Spinal cord (tissue), 10 donors: ENCODE data around the gene OIT3. TPM values are rescaled to one million over a fixed set of nuclear protein-coding genes. Genes with fewer than 3 reads are reported as not detected.

Experiments
- DNase-seq, 6 donors: peaks; one replicate each; pipeline versions ENCODE4 v3.0.0 to v3.0.0-alpha.2; 2013 to 2015; ENCODE audit warnings: low spot score in 6 of 6, low read depth in 4 of 6
- H3K27ac ChIP-seq: one replicate; pipeline ENCODE4 v1.5.1; 2013; ENCODE audit warnings: low read depth, low read length, control low read depth
- H3K27me3 ChIP-seq: one replicate; pipeline ENCODE4 v1.6.1; 2013; ENCODE audit warnings: low read length; ENCODE audit not compliant: control insufficient read depth, insufficient read depth
- H3K36me3 ChIP-seq: one replicate; pipeline ENCODE4 v1.6.1; 2013; ENCODE audit warnings: low read length; ENCODE audit not compliant: control insufficient read depth, insufficient read depth
- H3K4me1 ChIP-seq: one replicate; pipeline ENCODE4 v1.6.1; 2013; ENCODE audit warnings: low read length; ENCODE audit not compliant: control insufficient read depth, insufficient read depth
- H3K4me3 ChIP-seq: one replicate; pipeline ENCODE4 v1.5.1; 2013; ENCODE audit warnings: low read depth, low read length, control low read depth
- H3K9me3 ChIP-seq: one replicate; pipeline ENCODE4 v1.6.1; 2013; ENCODE audit warnings: low read length; ENCODE audit not compliant: control insufficient read depth, insufficient read depth
- WGBS: methylation state at CpG from one replicate; pipeline ENCODE4 v1.1.5; 2013; ENCODE audit warnings: missing lambda C conversion rate; ENCODE audit not compliant: insufficient coverage; 5-methylcytosine and 5-hydroxymethylcytosine counted together
- polyA plus RNA-seq, 2 donors: library from polyadenylated mRNA; unstranded; fragments of 120-200 nt; gene quantifications; one replicate each; pipeline ENCODE4 v1.2.1, GENCODE V29; 2013; ENCODE audit not compliant: insufficient read length in 2 of 2
- total RNA-seq, 2 donors: library from RNA; depleted of rRNA in 1 of 2; stranded (reverse); fragments of 120-200 nt in 1 of 2; fragments of >200 nt in 1 of 2; gene quantifications; one replicate each; pipeline versions ENCODE4 v1.2.3 to v1.2.4, GENCODE V29; 2013 to 2014
- donor health status: healthy.

The OIT3 gene
- total and polyA plus RNA-seq, 4 donors, result 0.18 to 0.99 (median 0.40) TPM; not detected in 1

DNA sequence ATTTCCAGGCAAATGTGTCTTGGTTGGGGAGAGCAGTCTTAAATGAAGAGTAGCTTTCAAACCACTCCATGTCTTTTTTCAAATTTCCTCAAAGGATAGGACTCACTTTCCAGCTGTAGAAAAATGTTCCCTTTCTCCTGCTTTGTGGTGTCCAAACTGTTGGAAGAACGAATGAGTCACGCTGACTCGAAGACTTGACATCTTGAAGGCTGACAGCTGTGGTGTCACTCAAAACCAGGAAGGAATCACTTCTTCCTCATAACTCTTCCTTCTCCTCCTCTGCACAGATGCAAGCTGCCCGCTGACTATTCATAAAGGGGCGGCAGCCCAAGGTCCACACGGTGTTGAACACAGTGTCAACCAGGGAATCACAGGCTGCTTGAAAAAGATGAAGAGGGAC is 41.8 kb downstream of the OIT3 start:
- no peaks in the 10 kb centered on the region for H3K27me3 ChIP-seq
- no peaks in the 10 kb centered on the region for H3K36me3 ChIP-seq
- 97% methylated on average over 5 of the region's 6 CpGs for WGBS
- DNase-seq, result no peak
- no peaks in the 10 kb centered on the region for H3K4me1 ChIP-seq
- no peak overlapping the region for H3K4me3 ChIP-seq
- H3K9me3 ChIP-seq, result no peaks in the 10 kb centered on the region
- no peak overlapping the region for H3K27ac ChIP-seq

DNA sequence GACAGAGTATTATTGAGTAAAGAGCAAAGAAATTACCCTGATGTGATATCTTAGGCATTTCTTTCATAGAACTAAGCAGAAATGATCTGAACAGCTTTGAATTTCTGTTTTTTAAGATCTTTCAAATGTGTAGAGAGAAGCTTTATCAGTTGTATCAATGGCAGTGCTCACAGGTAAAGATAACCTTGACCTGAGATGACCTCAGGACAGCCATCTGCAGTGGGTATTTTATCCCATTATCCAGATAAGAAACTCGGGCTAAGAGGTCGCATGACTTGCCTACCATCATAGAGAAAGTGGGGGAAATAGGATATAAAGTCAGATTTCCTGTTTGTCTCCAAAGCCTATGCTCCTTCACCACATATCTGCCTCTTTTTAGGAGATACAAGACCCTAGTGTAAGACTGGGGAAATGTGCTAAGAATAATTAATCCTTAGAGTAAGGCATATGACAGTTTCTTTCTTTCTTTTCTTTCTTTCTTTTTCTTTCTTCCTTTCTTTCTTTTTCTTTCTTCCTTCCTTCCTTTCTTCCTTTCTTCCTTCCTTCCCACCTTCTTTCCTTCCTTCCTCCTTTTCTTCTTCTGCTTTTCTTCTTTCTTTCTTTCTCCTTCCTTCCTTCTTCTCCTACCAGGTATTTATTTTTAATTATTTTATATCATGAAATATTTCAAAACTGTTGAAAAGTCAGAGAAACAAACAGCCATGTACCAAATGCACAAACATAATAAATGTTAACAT is 50.1 kb downstream of the OIT3 start:
- no peaks in the 10 kb centered on the region for H3K4me1 ChIP-seq
- DNase-seq, result no peak
- H3K27me3 ChIP-seq, result no peaks in the 10 kb centered on the region
- no peaks in the 10 kb centered on the region for H3K36me3 ChIP-seq
- H3K9me3 ChIP-seq, result no peaks in the 10 kb centered on the region
- WGBS, result no CpG with 5 or more reads among the region's 2 CpGs
- H3K27ac ChIP-seq, result no peak overlapping the region
- no peak overlapping the region for H3K4me3 ChIP-seq

DNA sequence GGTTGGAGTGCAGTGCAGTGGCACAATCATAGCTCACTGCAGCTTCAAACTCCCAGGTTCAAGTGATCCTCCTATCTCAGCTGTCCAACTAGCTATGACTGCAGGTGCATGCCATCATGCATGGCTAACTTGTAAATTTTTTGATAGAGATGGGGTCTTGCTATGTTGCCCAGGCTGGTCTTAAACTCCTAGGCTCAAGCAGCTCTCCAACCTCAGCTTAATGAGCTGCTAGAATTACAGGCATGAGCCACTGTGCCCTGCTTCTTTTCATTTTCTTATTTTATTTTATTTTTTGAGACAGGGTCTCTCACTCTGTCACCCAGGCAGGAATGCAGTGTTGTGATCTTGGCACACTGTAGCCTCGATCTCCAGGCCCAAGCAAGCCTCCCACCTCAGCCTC is 53.4 kb downstream of the OIT3 start:
- H3K4me1 ChIP-seq, result no peaks in the 10 kb centered on the region
- H3K27ac ChIP-seq, result no peak overlapping the region
- H3K27me3 ChIP-seq, result no peaks in the 10 kb centered on the region
- no peaks in the 10 kb centered on the region for H3K9me3 ChIP-seq
- no peak for DNase-seq
- H3K4me3 ChIP-seq, result no peak overlapping the region
- WGBS, result no CpG with 5 or more reads among the region's 1 CpG
- no peaks in the 10 kb centered on the region for H3K36me3 ChIP-seq

DNA sequence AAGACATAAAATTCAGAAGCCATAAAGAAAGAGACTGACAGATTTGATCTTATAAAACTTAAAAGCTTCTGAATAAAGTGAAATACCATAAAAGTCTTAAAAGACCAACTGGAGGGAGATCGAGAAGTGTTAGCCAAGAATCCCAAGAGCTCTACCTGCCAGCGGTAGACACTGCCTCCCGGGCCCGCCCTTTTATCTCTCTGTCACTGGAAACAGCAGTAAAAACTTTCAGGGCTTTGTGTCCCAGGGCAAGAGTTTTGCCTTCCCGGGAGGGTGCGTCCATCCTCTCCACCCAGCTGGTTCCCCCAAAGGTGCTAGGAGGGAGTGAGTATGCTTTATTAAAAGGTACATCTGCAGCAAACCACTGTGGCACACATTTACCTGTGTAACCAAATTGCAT is 55.2 kb downstream of the OIT3 start:
- 30% methylated on average over 4 of the region's 6 CpGs for WGBS
- Histone ChIP-seq H3K9me3 (no peaks in the 10 kb centered on the region), H3K27ac (no peak overlapping the region), H3K36me3 (no peaks in the 10 kb centered on the region), H3K4me1 (peaks cover 4% of the 10 kb centered on the region), H3K27me3 (no peaks in the 10 kb centered on the region), H3K4me3 (no peak overlapping the region)
- DNase-seq, result no peak

DNA sequence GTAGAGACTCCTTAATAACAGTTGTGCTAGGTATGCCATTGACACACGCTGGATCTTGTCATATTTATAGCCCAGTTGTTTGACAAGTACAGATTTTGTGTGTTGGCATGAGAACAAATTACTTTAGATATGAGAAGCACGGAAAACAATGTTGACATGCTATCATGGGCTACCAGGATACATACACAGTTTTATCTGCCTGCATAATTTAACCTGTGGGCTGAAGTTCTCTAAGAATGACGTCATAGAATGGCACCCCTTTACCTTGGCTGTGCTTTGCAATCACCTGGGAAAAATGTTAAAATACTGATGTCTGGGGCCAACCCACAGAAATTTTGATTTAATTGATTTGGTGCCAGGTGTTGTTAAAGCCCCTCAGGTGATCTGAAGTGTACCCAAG is 58.2 kb downstream of the OIT3 start:
- no peak for DNase-seq
- Histone ChIP-seq H3K4me1 (peaks cover 4% of the 10 kb centered on the region), H3K27ac (no peak overlapping the region), H3K27me3 (no peaks in the 10 kb centered on the region), H3K4me3 (no peak overlapping the region), H3K9me3 (no peaks in the 10 kb centered on the region), H3K36me3 (no peaks in the 10 kb centered on the region)
- WGBS, result 94% methylated on average over 2 of the region's 3 CpGs

DNA sequence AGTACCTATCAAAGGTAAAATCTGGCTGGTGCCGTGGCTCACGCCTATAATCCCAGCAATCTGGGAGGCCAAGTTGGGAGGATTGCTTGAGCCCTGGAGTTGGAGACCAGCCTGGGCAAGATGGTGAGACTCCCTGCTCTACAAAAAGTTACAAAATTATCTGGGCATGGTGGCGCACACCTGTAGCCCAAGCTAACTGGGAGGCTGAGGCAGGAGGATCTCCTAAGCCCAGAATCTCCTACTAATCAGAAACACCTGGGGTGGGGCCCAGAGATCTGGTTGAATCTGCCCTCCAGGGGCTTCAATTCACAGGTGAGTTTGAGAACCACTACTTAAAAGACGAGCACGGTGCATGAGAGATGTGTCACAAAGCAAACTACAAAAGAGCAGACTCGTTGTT is 58.6 kb downstream of the OIT3 start:
- Histone ChIP-seq H3K9me3 (no peaks in the 10 kb centered on the region), H3K27ac (no peak overlapping the region), H3K27me3 (no peaks in the 10 kb centered on the region), H3K36me3 (no peaks in the 10 kb centered on the region), H3K4me3 (no peak overlapping the region), H3K4me1 (peaks cover 4% of the 10 kb centered on the region)
- no peak for DNase-seq
- 81% methylated on average over 5 of the region's 6 CpGs for WGBS

DNA sequence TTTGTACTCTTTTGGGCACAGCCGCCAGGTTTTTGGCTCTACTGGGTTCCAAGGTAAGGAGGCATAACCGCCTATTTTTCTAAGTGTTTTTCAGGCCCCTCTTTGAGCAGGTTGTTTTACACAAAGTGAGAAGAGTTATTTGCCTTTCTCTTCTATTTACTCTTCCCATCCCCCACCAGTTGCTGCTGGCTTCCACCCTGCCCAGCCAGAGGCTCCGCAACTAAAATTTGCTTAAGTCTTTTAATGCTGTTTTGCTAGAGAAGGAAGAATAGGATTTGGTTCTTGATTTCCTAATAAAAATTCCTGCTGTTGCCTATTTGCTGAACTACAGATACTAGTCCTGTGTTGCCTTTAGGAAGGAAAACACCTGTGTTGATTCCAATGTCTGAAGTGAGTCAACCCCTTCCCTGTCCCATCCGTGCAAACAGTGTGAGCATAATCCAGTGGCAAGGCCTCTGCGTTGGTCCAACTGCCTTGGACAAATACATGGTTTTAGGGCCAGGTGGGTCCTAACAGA is 59.2 kb downstream of the OIT3 start:
- 71% methylated on average over 2 of the region's 5 CpGs for WGBS
- no peak for DNase-seq
- no peaks in the 10 kb centered on the region for H3K27me3 ChIP-seq
- H3K27ac ChIP-seq, result no peak overlapping the region
- no peaks in the 10 kb centered on the region for H3K9me3 ChIP-seq
- no peaks in the 10 kb centered on the region for H3K36me3 ChIP-seq
- no peak overlapping the region for H3K4me3 ChIP-seq
- peaks cover 4% of the 10 kb centered on the region for H3K4me1 ChIP-seq

DNA sequence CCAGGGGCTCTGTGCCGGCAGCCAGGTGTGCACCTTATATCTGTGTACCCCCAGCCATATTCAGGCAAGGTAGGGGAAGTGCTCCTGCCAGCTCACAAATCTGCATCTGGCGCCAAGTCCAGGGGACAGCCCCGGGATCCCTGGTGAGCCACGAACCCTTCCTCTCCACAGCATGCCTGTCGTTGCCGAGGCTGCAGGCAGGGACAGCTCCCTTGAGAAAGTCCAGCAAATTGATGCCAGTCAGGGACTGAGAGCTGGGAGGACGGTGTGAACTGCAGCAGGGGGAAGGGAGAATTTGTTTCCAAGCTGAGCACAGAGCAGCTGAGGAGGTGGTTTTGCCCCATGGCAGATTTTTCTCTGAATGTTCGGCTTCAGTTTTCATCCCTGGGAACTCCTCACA is 60.1 kb downstream of the OIT3 start:
- H3K36me3 ChIP-seq, result no peaks in the 10 kb centered on the region
- H3K27ac ChIP-seq, result no peak overlapping the region
- peaks cover 4% of the 10 kb centered on the region for H3K4me1 ChIP-seq
- WGBS, result 40% methylated on average over 5 of the region's 8 CpGs
- no peaks in the 10 kb centered on the region for H3K9me3 ChIP-seq
- peak in 1 of 6 donors; percentile 2 for DNase-seq
- H3K4me3 ChIP-seq, result no peak overlapping the region
- H3K27me3 ChIP-seq, result no peaks in the 10 kb centered on the region

DNA sequence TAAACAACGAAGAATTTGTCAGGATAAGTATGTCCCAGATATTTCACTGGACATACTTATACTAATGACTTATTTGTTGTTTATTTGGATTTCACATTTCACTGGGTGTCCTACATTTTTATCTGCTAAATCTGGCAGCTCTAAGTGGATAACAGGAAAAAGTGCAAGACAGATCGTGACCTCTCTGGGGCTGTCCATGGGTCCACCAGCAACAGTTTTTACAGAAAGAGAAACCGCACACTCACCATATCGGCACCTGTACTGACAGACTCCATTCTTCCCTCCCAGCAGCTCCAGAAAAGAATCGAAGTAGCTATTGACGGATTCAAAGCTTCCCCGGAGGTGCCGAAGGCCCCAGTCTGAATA is 60.7 kb downstream of the OIT3 start:
- Histone ChIP-seq H3K27me3 (no peaks in the 10 kb centered on the region), H3K36me3 (no peaks in the 10 kb centered on the region), H3K9me3 (no peaks in the 10 kb centered on the region), H3K4me3 (no peak overlapping the region), H3K4me1 (peaks cover 4% of the 10 kb centered on the region), H3K27ac (no peak overlapping the region)
- DNase-seq, result no peak
- WGBS, result 38% methylated on average over 6 of the region's 8 CpGs
